Vagina (tissue), 2 donors: ENCODE results near the gene PDE4C. TPM values are rescaled to one million over a fixed set of nuclear protein-coding genes. Genes with fewer than 3 reads are reported as not detected.
A peak's percentile ranks its signal among the peaks of the same experiment; 100 is the strongest.

ENCODE experiments used
- DNase-seq, 2 donors: peaks; one replicate each; pipeline ENCODE4 v3.0.0-alpha.2; 2017; ENCODE audit errors: extremely low spot score in 2 of 2
- H3K27ac ChIP-seq: fragments of 200-600 bp; sonication (generic); one replicate; pipeline ENCODE4 v1.5.1; 2019
- H3K27me3 ChIP-seq: fragments of 200-600 bp; sonication (generic); one replicate; pipeline ENCODE4 v1.5.1; 2019
- H3K36me3 ChIP-seq, 2 donors: fragments of 200-600 bp; sonication (generic); one replicate each; pipeline ENCODE4 v1.5.1; 2017 to 2019
- H3K4me1 ChIP-seq: fragments of 200-600 bp; sonication (generic); one replicate; pipeline ENCODE4 v1.5.1; 2019
- H3K4me3 ChIP-seq, 2 donors: fragments of 200-600 bp; sonication (generic); 1 replicate in 1 of 2; 2 replicates in 1 of 2; pipeline ENCODE4 v1.5.1; 2016 to 2019
- H3K9me3 ChIP-seq: fragments of 200-600 bp; sonication (generic); one replicate; pipeline ENCODE4 v1.5.1; 2019
- CTCF ChIP-seq, 3 experiments: fragments of 450-650 bp in 2 of 3; fragments of 200-600 bp in 1 of 3; sonication (generic) in 1 of 3; IDR thresholded peaks; one replicate each; pipeline ENCODE4 v1.5.1; 2017 to 2019; ENCODE audit warnings: antibody characterized with exemption in 3 of 3, mild to moderate bottlenecking in 2 of 3, moderate library complexity in 2 of 3
- POLR2A ChIP-seq, 2 donors: fragments of 450-650 bp; IDR thresholded peaks; one replicate each; pipeline ENCODE4 v1.6.1; 2017; ENCODE audit warnings: antibody characterized with exemption in 2 of 2, mild to moderate bottlenecking in 2 of 2, moderate library complexity in 2 of 2
- POLR2AphosphoS5 ChIP-seq, 2 donors: sonication (generic); formaldehyde crosslinking; IDR thresholded peaks; one replicate each; pipeline ENCODE4 v1.9.0; 2017; ENCODE audit warnings: antibody characterized with exemption in 2 of 2, mild to moderate bottlenecking in 2 of 2, low read depth in 1 of 2; ENCODE audit not compliant: insufficient read depth in 1 of 2
- intact Hi-C: fragments of 100-400 bp; cut with DNase I; formaldehyde crosslinking; loops from one replicate; pipeline ENCODE4 v1.15.1; 2023
- total RNA-seq: library from RNA; depleted of rRNA; stranded (reverse); fragments of >200 nt; gene quantifications from one replicate; pipeline ENCODE4 v1.2.3, GENCODE V29; 2016

The PDE4C gene
- total RNA-seq, 1 donor from 2014 or later, result 0.98 TPM

GRCh38 chr19:18190278-18190677 is 36.0 kb downstream of the PDE4C start:
- Histone ChIP-seq H3K27me3 (no peaks in the 10 kb centered on the region), H3K4me1 (peaks cover 25% of the 10 kb centered on the region), H3K9me3 (no peaks in the 10 kb centered on the region), H3K36me3 (no peaks in the 10 kb centered on the region), H3K27ac (no peak overlapping the region), H3K4me3 (no peak overlapping the region)
- intact Hi-C loops, result no loop called here
- TF ChIP-seq POLR2A (IDR thresholded peaks at IDR 0.05) (no peak), POLR2AphosphoS5 (IDR thresholded peaks at IDR 0.05; ENCODE audit: insufficient read depth in 1 of 2, low read depth in 1 of 2) (no peak), CTCF (IDR thresholded peaks at IDR 0.05) (no peak)
- DNase-seq, result no peak

GRCh38 chr19:18185538-18185937 is 40.7 kb downstream of the PDE4C start:
- Histone ChIP-seq H3K27ac (no peak overlapping the region), H3K9me3 (no peaks in the 10 kb centered on the region), H3K4me1 (no peaks in the 10 kb centered on the region), H3K27me3 (no peaks in the 10 kb centered on the region), H3K36me3 (no peaks in the 10 kb centered on the region), H3K4me3 (no peak overlapping the region)
- intact Hi-C loops, result no loop called here
- no peak for DNase-seq
- TF ChIP-seq CTCF (IDR thresholded peaks at IDR 0.05) (no peak), POLR2AphosphoS5 (IDR thresholded peaks at IDR 0.05; ENCODE audit: insufficient read depth in 1 of 2, low read depth in 1 of 2) (no peak), POLR2A (IDR thresholded peaks at IDR 0.05) (no peak)

- no peak for DNase-seq
- intact Hi-C loops, result no loop called here
- no peaks in the 10 kb centered on the region for H3K9me3 ChIP-seq
- no peak for TF ChIP-seq POLR2AphosphoS5 (IDR thresholded peaks at IDR 0.05; ENCODE audit: insufficient read depth in 1 of 2, low read depth in 1 of 2)
- TF ChIP-seq POLR2A (IDR thresholded peaks at IDR 0.05), result no peak
- TF ChIP-seq CTCF (IDR thresholded peaks at IDR 0.05), result no peak
- no peak overlapping the region for H3K4me3 ChIP-seq
- no peaks in the 10 kb centered on the region for H3K36me3 ChIP-seq
- no peaks in the 10 kb centered on the region for H3K27me3 ChIP-seq
- no peaks in the 10 kb centered on the region for H3K4me1 ChIP-seq
- no peak overlapping the region for H3K27ac ChIP-seq
These were observed 42.7 kb downstream of the PDE4C start for GRCh38 chr19:18183529-18183928.

- no peaks in the 10 kb centered on the region for H3K9me3 ChIP-seq
- peaks cover under 1% of the 10 kb centered on the region for H3K4me1 ChIP-seq
- intact Hi-C loops, result no loop called here
- DNase-seq, result no peak
- no peaks in the 10 kb centered on the region for H3K36me3 ChIP-seq
- no peak overlapping the region for H3K27ac ChIP-seq
- no peaks in the 10 kb centered on the region for H3K27me3 ChIP-seq
- H3K4me3 ChIP-seq, result no peak overlapping the region
- TF ChIP-seq CTCF (IDR thresholded peaks at IDR 0.05) (no peak), POLR2AphosphoS5 (IDR thresholded peaks at IDR 0.05; ENCODE audit: insufficient read depth in 1 of 2, low read depth in 1 of 2) (no peak)
These were observed 46.3 kb downstream of the PDE4C start for GRCh38 chr19:18179957-18180356.

- peaks cover 16% of the 10 kb centered on the region for H3K4me1 ChIP-seq
- H3K27me3 ChIP-seq, result no peaks in the 10 kb centered on the region
- no peaks in the 10 kb centered on the region for H3K9me3 ChIP-seq
- H3K36me3 ChIP-seq, result no peaks in the 10 kb centered on the region
- no peak overlapping the region for H3K4me3 ChIP-seq
- DNase-seq, result peak in 1 of 2 donors; percentile 74
- TF ChIP-seq POLR2A (IDR thresholded peaks at IDR 0.05), result no peak
- intact Hi-C loops, result no loop called here
- H3K27ac ChIP-seq, result no peak overlapping the region
These were observed 49.6 kb downstream of the PDE4C start for GRCh38 chr19:18176367-18177310.
